PC-9 (cell line): ENCODE measurements around the gene GALNT16. TPM values are rescaled to one million over a fixed set of nuclear protein-coding genes. Genes with fewer than 3 reads are reported as not detected.

ENCODE experiments used
- BruUV-seq: library from RNA; stranded (reverse); fragments of 400-500 nt; replicated peaks from 2 replicates; lab custom pipeline; 2021; lab: Mats Ljungman, UMichigan
- CTCF ChIA-PET: fragments of 300-600 bp; sonication (Branson Sonifier 250); formaldehyde crosslinking; loops from one replicate; lab custom pipeline; 2022; ENCODE audit warnings: antibody characterized with exemption; lab: Charles Lee
- POLR2A ChIA-PET: fragments of 300-600 bp; sonication (Branson Sonifier 250); formaldehyde crosslinking; loops from one replicate; lab custom pipeline; 2022; ENCODE audit warnings: antibody characterized with exemption; ENCODE audit not compliant: unreplicated experiment; lab: Charles Lee
- DNase-seq, 2 experiments: peaks; one replicate each; pipeline versions ENCODE4 v3.0.0 to v3.0.0-alpha.2; 2015 to 2022; ENCODE audit warnings: mixed read lengths in 1 of 2
- H2AFZ ChIP-seq: fragments of 200-600 bp; sonication (generic); 2 replicates; pipeline ENCODE4 v1.8.1; 2017; ENCODE audit warnings: antibody characterized with exemption
- H3F3A ChIP-seq: fragments of 200-600 bp; sonication (generic); 2 replicates; pipeline ENCODE4 v1.8.1; 2017; ENCODE audit warnings: antibody characterized with exemption, mild to moderate bottlenecking, low read depth; ENCODE audit not compliant: insufficient read depth
- H3K27ac ChIP-seq: fragments of 200-600 bp; sonication (generic); 2 replicates; pipeline ENCODE4 v1.6.1; 2016; ENCODE audit warnings: mixed run types
- H3K27me3 ChIP-seq: fragments of 200-600 bp; sonication (generic); 2 replicates; pipeline ENCODE4 v1.6.1; 2016; ENCODE audit warnings: low read depth, mixed run types; ENCODE audit not compliant: insufficient read depth
- H3K36me3 ChIP-seq: fragments of 200-600 bp; sonication (generic); 2 replicates; pipeline ENCODE4 v1.6.1; 2016; ENCODE audit warnings: low read depth, mixed run types
- H3K4me1 ChIP-seq: fragments of 200-600 bp; sonication (generic); replicated peaks from 2 replicates; pipeline ENCODE4 v1.6.1; 2016; ENCODE audit warnings: mixed run types; ENCODE audit not compliant: insufficient read depth
- H3K4me2 ChIP-seq: fragments of 200-600 bp; sonication (generic); 2 replicates; pipeline ENCODE4 v1.6.1; 2017; ENCODE audit warnings: mixed run types
- H3K4me3 ChIP-seq: fragments of 200-600 bp; sonication (generic); 2 replicates; pipeline ENCODE4 v1.6.1; 2016; ENCODE audit warnings: mixed run types
- H3K79me2 ChIP-seq: fragments of 200-600 bp; sonication (generic); 2 replicates; pipeline ENCODE4 v1.6.1; 2017; ENCODE audit warnings: low read depth, mixed run types
- H3K9me2 ChIP-seq: fragments of 200-600 bp; sonication (generic); 2 replicates; pipeline ENCODE4 v1.8.1; 2017; ENCODE audit warnings: mild to moderate bottlenecking; ENCODE audit not compliant: insufficient read depth
- H3K9me3 ChIP-seq: fragments of 200-600 bp; sonication (generic); 2 replicates; pipeline ENCODE4 v1.8.1; 2016; ENCODE audit warnings: low read depth; ENCODE audit not compliant: insufficient read depth
- H4K20me1 ChIP-seq: fragments of 200-600 bp; sonication (generic); 2 replicates; pipeline ENCODE4 v1.8.1; 2017; ENCODE audit not compliant: insufficient read depth
- EZH2 ChIP-seq: fragments of 200-600 bp; sonication (generic); IDR thresholded peaks from 2 replicates; pipeline ENCODE4 v1.8.0; 2017; ENCODE audit warnings: antibody characterized with exemption, low read depth
- intact Hi-C: fragments of 100-400 bp; cut with micrococcal nuclease; formaldehyde crosslinking; loops from one replicate; pipeline ENCODE4 v1.10.0; 2022; ENCODE audit not compliant: unreplicated experiment
- total RNA-seq: library from RNA; stranded (reverse); gene quantifications from 2 replicates; pipeline ENCODE4 v1.2.3, GENCODE V29; 2021
- TF ChIP-seq, protein P1 (sequence below): fragments of 200-600 bp; sonication (generic); conservative IDR thresholded peaks from 2 replicates; pipeline ENCODE4 v1.6.1; 2017; ENCODE audit warnings: mixed run types, antibody characterized with exemption, mild to moderate bottlenecking, moderate library complexity

The GALNT16 gene
- total RNA-seq, 1 experiment from 2014 or later, result 22.8 TPM

- POLR2A ChIA-PET, result interaction anchor here (0.6 kb wide), 1 partner anchor 21 kb away, joined by 3 read pairs; no protein-coding TSS in a partner anchor
- intact Hi-C loops, result no loop called here
- peaks cover 6% of the 10 kb centered on the region; the same call in 1 of the 2 replicates for H3F3A ChIP-seq
- no peak for TF ChIP-seq EZH2
- TF ChIP-seq, protein P1, sequence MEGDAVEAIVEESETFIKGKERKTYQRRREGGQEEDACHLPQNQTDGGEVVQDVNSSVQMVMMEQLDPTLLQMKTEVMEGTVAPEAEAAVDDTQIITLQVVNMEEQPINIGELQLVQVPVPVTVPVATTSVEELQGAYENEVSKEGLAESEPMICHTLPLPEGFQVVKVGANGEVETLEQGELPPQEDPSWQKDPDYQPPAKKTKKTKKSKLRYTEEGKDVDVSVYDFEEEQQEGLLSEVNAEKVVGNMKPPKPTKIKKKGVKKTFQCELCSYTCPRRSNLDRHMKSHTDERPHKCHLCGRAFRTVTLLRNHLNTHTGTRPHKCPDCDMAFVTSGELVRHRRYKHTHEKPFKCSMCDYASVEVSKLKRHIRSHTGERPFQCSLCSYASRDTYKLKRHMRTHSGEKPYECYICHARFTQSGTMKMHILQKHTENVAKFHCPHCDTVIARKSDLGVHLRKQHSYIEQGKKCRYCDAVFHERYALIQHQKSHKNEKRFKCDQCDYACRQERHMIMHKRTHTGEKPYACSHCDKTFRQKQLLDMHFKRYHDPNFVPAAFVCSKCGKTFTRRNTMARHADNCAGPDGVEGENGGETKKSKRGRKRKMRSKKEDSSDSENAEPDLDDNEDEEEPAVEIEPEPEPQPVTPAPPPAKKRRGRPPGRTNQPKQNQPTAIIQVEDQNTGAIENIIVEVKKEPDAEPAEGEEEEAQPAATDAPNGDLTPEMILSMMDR, result no peak
- CTCF ChIA-PET, result no interaction called here
- no TSS peak for BruUV-seq
- H3K36me3 ChIP-seq, result 0 out of 2 replicates have a peak, but pooled peaks cover 2% of the 10 kb centered on the region
- DNase-seq, result no peak
- H3K79me2 ChIP-seq, result peaks cover 93% of the 10 kb centered on the region
- no peak overlapping the region for H2AFZ ChIP-seq
- H4K20me1 ChIP-seq, result peaks cover 70% of the 10 kb centered on the region
- peak overlapping the region; percentile 96 for H3K4me3 ChIP-seq
- no peaks in the 10 kb centered on the region for H3K9me2 ChIP-seq
- no peaks in the 10 kb centered on the region for H3K9me3 ChIP-seq
- peak overlapping the region; percentile 97 for H3K4me2 ChIP-seq
- H3K27ac ChIP-seq, result no peak overlapping the region
- H3K27me3 ChIP-seq, result no peaks in the 10 kb centered on the region
- H3K4me1 ChIP-seq, result peaks cover 36% of the 10 kb centered on the region
Measured at GRCh38 chr14:69401841-69402240, 141.9 kb downstream of the GALNT16 start.

DNA sequence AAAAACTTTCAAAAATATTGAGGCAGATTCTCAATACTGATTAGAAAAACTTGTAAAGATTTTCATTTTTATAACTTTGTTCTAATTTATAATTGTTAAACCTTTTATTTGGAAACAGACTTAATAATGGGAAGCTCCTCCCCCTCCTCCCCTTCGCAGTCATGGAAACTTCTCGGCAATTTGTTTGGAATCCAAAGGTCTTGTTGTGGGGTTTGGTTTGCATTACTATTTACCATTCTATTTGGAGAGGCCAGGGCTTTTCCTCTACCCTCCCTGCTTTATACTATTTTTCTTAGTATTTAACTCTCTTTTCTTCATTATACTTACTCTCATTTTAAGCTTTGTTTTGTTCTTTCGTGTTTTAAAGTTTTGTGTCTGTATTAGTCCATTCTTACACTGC lies 144.5 kb downstream of the GALNT16 start:
- intact Hi-C loops, result no loop called here
- Histone ChIP-seq H3K9me2 (no peaks in the 10 kb centered on the region), H3F3A (peaks cover under 1% of the 10 kb centered on the region; the same call in 1 of the 2 replicates), H3K4me3 (no peak overlapping the region), H2AFZ (no peak overlapping the region), H3K27ac (no peak overlapping the region), H3K27me3 (no peaks in the 10 kb centered on the region), H3K9me3 (no peaks in the 10 kb centered on the region), H3K4me2 (no peak overlapping the region), H3K4me1 (peaks cover 30% of the 10 kb centered on the region), H3K79me2 (peaks cover 98% of the 10 kb centered on the region), H4K20me1 (peaks cover 79% of the 10 kb centered on the region), H3K36me3 (no peaks in the 10 kb centered on the region)
- TF ChIP-seq EZH2, result no peak
- TF ChIP-seq, protein P1, result no peak
- CTCF ChIA-PET, result no interaction called here
- no peak for DNase-seq
- POLR2A ChIA-PET, result no interaction called here
- no TSS peak for BruUV-seq

DNA sequence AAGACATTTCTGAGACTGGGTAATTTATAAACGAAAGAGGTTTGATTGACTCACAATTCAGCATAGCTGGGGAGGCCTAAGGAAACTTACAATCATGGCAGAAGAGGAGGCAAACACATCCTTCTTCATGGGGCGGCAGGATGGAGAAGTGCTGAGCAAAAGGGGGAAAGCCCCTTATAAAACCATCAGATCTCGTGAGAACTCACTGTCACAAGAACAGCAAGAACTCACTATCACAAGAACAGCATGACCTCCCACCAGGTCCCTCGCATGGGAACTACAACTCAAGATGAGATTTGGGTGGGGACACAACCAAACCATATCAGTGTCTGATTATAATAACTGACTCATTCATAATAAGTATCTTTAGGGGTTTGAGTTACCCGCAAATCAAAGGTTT lies 144.9 kb downstream of the GALNT16 start:
- Histone ChIP-seq H3K9me2 (no peaks in the 10 kb centered on the region), H3K4me3 (no peak overlapping the region), H3K27ac (no peak overlapping the region), H3K4me2 (no peak overlapping the region), H3K4me1 (peaks cover 26% of the 10 kb centered on the region), H3K79me2 (peaks cover 98% of the 10 kb centered on the region), H3K9me3 (no peaks in the 10 kb centered on the region), H3K36me3 (no peaks in the 10 kb centered on the region), H4K20me1 (peaks cover 81% of the 10 kb centered on the region), H2AFZ (no peak overlapping the region), H3K27me3 (no peaks in the 10 kb centered on the region), H3F3A (no peaks in the 10 kb centered on the region)
- ChIA-PET CTCF (no interaction called here), POLR2A (no interaction called here)
- TF ChIP-seq, protein P1, result no peak
- no peak for TF ChIP-seq EZH2
- intact Hi-C loops, result no loop called here
- no peak for DNase-seq
- no TSS peak for BruUV-seq
